AG20443 (cell line): ENCODE results near the gene MACROD2.

ENCODE experiments used
- DNase-seq: peaks from one replicate; pipeline ENCODE4 v3.0.0; 2012; ENCODE audit warnings: low spot score, mixed read lengths

The MACROD2 gene

GRCh38 chr20:14470977-14471661 lies 475.8 kb downstream of the MACROD2 start:
- DNase-seq, result no peak

DNA sequence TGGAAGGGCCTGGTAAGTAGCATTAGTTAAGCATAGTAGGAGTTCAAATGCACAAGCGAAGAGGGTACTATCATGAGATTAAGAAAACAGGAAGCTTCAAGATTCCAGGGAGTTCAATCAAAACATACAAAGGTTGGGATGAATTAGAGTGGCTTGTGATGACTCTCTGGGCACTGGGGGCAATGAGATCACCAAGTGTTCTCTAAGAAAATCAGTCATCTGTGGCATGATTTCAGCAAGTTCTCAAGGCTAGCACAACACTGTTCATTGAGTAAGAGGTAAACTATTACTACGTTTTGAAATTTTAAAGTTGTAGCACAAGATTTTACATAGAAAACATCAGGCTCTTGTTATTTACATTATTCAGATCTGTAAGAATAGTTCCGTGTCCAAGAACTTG lies 481.8 kb downstream of the MACROD2 start:
- DNase-seq, result peak; percentile 80

- no peak for DNase-seq
These were observed 482.8 kb downstream of the MACROD2 start for GRCh38 chr20:14478126-14478525.

DNA sequence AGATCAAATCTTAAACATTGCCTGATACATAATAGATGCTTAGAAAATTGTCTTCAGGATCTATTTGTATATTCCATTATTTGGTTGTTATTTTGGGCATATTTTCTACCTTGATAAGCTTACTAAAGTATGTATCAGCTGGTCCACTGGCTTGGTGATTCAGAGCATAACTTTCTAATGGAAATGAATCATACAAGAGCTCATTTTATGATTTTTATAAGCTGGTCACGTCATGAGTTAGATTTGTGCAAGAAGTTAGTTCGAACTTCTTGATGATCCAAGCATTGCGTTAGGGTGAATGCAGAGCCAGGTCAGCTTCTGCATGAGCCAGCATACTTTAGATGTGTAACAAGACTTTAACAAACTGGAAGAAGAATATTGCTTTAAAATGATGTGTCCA lies 486.5 kb downstream of the MACROD2 start:
- DNase-seq, result peak; percentile 54

DNA sequence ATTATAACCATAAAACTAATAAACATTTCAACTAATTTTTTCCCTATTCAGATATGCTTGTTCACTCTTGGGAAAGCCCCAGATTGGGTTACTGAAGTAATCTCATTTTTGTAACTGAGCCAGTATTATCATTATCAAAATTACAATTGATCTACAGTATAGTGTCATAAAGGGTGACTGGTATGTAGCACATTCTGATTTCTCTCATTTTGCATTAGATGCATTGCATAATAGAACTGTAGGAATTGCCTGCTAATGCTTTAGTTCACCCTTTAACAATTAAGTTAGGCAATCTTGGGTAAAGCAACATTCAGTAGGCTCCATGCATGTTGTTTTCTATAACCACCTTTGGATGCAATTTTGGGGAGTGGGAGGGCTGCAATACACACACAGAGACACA lies 492.9 kb downstream of the MACROD2 start:
- DNase-seq, result no peak

- no peak for DNase-seq
These were observed 493.6 kb downstream of the MACROD2 start for GRCh38 chr20:14488756-14489479.

GRCh38 chr20:14489544-14489943 lies 494.2 kb downstream of the MACROD2 start:
- no peak for DNase-seq

GRCh38 chr20:14491436-14491835 lies 496.1 kb downstream of the MACROD2 start:
- DNase-seq, result no peak

GRCh38 chr20:14493408-14493807 lies 498.1 kb downstream of the MACROD2 start:
- no peak for DNase-seq

DNA sequence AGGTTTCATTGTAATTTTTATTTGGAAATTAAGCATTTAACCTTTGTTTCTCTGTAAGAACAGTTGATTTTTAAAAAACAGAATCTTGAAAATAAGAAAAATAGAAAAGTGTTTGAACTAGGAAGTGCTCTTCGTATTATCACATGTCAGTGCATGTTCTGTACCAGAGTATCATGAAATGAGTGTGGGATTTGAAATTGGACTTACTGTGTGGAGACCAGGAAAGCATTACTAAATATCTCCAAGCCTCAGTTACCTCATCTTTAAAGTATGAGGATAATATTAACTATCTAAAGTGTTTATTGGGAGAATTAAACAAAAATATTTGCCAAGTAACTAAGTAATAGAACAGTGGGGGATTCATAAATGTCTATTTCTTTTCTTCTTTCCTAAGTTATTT lies 499.0 kb downstream of the MACROD2 start:
- no peak for DNase-seq

DNA sequence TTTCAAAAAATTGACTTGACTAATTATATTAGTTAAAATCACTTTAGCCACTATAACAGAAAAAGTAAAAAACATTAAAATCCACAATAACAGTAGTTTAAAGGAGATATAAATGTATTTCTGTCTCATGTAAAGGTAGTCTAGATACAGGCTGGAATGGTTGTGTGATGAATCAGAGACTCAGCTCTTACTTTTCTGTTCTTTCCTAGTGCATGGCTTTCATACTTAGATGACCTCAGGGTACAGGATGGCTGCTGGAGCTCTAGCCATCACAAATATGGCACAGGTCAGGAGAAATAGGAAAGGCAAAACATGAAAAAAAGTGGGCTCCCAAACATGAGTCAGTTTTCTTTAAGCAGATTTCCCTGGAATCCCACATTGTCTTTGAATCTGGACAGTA lies 499.8 kb downstream of the MACROD2 start:
- DNase-seq, result no peak

GRCh38 chr20:14497004-14497403 lies 501.7 kb downstream of the MACROD2 start:
- DNase-seq, result no peak

GRCh38 chr20:14498772-14499171 lies 503.5 kb downstream of the MACROD2 start:
- DNase-seq, result no peak

- DNase-seq, result no peak
These were observed 510.2 kb downstream of the MACROD2 start for GRCh38 chr20:14505476-14505875.

- no peak for DNase-seq
These were observed 512.4 kb downstream of the MACROD2 start for GRCh38 chr20:14507711-14508110.

DNA sequence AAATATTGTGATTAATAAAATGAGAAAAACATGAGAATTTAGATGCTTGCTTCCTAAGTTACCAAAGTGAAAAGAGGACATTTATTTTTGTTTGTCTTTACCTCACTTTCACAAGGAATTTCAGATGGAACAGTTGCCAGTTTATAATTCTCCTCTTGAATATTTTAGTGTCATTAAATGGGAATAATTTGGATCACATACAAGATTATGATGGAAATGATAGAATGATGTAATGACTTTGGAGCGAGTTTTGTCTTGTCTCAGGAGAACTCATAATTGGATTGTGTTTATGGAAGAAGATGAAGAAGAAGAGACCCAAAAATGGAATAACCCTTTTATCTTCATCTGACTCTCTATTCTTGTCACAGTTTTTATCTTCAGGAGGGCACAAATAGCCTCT lies 515.0 kb downstream of the MACROD2 start:
- no peak for DNase-seq

- DNase-seq, result no peak
These were observed 517.5 kb downstream of the MACROD2 start for GRCh38 chr20:14512839-14513238.

- DNase-seq, result no peak
These were observed 523.3 kb downstream of the MACROD2 start for GRCh38 chr20:14518648-14519047.

DNA sequence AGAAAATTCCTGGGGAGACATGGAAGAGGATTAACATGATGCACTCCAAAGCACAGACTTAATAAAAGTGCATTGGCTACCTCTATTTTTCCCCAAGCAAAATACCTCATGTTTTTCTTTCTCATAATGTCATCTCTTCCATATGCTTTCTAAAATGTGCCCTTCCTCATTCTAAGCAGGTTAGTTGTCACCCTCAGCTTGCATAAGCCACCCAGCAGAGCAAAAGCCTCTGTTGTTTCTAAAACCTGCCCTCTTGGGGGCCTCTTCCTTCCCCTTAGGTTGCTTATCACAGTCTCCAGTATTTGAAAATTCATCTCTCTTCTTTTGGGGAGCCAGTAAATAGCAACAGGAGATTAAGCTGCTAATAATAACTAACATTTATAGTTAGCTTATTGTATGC lies 525.7 kb downstream of the MACROD2 start:
- DNase-seq, result no peak

DNA sequence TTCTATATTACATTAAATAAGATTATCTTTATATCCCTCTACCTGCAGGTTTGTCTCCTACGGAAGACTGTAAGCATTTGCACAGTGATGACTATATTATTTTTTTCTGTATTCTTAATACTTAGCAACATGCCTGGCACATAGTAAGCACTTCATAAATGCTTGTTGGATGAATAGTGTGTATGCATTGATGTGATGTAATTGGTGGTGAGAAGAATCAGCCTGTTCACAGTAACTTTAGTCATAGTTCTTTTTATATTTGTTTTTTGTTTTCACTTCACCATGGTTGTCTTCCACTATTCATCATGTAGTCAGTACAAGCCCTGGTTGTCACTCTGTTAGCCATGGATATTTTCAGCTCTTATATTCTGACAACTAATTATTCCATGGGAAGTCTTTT lies 526.1 kb downstream of the MACROD2 start:
- DNase-seq, result peak; percentile 11

GRCh38 chr20:14522595-14522994 lies 527.3 kb downstream of the MACROD2 start:
- DNase-seq, result no peak

- DNase-seq, result no peak
These were observed 527.8 kb downstream of the MACROD2 start for GRCh38 chr20:14523090-14523489.

GRCh38 chr20:14525426-14525825 lies 530.1 kb downstream of the MACROD2 start:
- no peak for DNase-seq

GRCh38 chr20:14526891-14527290 lies 531.6 kb downstream of the MACROD2 start:
- no peak for DNase-seq
